ENCODE data around the gene YAF2.

Gene YAF2, protein sequence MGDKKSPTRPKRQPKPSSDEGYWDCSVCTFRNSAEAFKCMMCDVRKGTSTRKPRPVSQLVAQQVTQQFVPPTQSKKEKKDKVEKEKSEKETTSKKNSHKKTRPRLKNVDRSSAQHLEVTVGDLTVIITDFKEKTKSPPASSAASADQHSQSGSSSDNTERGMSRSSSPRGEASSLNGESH

GRCh38 chr12:42238240-42239140 lies at the start of gene YAF2:
TSS of gene YAF2 (minus strand) at chr12:42238248. CDS start at chr12:42238180, 68 bp downstream.
- peak; percentile 71 to 81 (median 77) for DNase-seq (ENCODE audit: low read depth in 3 of 3)

DNA sequence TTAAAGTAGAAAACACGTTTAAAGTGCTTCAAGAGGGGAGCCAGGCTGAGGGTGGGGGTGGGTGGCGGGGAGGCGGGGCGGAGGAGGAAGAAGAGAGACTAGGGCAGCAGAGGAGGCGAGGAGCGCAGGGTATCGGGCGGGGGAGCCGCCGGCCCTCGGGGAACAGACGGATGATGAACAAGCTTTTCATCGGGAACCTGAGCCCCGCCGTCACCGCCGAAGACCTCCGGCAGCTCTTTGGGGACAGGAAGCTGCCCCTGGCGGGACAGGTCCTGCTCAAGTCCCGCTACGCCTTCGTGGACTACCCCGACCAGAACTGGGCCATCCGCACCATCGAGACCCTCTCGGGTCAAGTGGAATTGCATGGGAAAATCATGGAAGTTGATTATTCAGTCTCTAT lies 48.7 kb upstream of the YAF2 start:
- no peak for DNase-seq (ENCODE audit: low read depth in 3 of 3)

GRCh38 chr12:42285431-42285830 lies 47.4 kb upstream of the YAF2 start:
- DNase-seq (ENCODE audit: low read depth in 3 of 3), result no peak

DNA sequence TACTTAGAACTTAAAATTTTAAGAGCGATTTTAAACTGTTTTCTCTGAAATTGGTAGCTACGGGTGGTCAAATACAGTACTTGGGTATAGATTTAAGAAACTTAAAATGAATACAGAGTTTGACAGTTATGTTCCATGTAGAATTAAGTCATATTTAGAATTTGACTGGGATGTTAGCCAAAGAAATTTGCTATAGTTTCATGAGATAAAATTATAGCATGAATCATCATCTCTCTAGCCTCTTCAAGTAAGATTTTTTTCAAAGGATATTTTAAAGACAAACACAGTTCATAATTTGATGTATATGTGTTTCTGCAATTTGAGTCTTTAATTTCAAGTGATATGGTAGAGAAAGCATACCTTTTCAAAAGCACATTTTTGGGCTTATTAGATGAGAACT lies 46.8 kb upstream of the YAF2 start:
- no peak for DNase-seq (ENCODE audit: low read depth in 3 of 3)

GRCh38 chr12:42284157-42284556 lies 46.1 kb upstream of the YAF2 start:
- DNase-seq (ENCODE audit: low read depth in 3 of 3), result no peak

DNA sequence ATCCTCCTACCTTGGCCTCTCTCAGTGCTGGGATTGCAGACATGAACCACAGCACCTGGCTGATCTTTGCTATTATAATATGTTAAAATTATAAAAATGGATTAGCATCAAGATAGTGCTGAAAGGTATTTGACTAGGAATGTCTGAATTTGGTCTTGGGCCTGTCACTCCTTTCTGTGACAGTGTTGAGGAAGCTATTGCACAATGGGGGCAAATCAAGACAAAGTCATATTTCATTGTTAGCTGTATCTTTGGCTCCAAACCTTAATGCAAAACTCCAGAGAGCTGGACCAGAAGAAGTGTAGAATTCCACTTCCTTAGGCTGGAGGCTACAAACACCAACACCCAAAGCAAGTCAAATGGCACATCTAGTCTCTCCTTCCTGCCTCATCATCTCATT lies 45.7 kb upstream of the YAF2 start:
- DNase-seq (ENCODE audit: low read depth in 3 of 3), result no peak

DNA sequence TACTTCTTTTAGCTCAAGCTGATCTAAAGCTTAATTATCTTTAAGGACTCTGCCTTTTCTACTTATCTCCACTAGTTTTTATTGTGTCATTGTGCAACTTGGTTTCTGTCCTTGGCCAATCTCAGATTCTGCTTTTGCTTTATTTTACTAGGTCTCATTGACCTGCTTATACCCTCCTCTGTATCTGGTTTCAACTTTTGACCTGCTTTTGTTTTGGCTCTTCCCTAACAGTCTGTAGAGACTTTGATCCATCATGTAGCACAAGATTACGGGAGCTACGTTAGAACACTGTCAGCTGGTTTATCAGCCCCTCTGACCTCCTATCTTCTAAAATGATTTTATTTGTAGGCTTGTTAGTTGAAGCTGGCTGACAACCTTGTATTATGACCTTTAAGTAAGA lies 44.2 kb upstream of the YAF2 start:
- DNase-seq (ENCODE audit: low read depth in 3 of 3), result no peak

DNA sequence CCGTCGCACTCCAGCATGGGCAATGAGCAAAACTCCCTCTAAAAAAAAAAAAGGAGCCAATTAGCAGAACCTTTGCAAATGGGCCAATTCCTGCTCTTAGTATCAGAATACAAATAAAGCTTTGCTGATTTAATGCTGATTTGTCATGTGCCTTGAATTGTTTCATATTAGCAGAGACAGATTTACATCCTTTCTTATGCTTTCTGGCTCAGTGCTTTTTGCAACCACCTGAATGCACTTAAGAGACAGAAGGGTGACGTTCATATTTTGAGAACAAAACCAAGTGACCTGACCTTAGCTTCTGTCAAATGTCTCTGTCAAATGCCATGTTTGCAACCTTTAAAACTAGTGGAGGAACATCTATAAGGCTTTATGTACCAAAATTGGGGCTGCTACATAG lies 43.8 kb upstream of the YAF2 start:
- DNase-seq (ENCODE audit: low read depth in 3 of 3), result no peak

DNA sequence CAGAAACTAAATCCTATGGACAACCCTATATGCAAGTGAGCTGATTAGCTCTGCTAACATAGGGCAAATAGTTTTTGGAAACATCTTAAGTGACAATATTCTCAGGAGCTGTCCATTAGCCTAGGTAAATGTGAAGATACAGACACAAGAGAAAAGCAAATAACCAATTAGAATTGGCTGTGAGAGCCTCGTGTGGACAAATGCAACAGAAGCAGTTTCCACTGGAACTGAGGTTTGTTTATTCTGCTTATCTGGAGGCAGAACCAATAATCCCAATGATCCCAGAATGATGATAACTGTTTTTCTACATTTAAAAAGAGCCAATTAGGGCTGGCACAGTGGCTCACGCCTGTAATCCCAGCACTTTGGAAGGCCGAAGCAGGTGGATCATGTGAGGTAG lies 43.2 kb upstream of the YAF2 start:
- DNase-seq (ENCODE audit: low read depth in 3 of 3), result no peak

GRCh38 chr12:42278128-42278510 lies 40.1 kb upstream of the YAF2 start:
- no peak for DNase-seq (ENCODE audit: low read depth in 3 of 3)

GRCh38 chr12:42277396-42278127 lies 39.5 kb upstream of the YAF2 start:
- no peak for DNase-seq (ENCODE audit: low read depth in 3 of 3)

DNA sequence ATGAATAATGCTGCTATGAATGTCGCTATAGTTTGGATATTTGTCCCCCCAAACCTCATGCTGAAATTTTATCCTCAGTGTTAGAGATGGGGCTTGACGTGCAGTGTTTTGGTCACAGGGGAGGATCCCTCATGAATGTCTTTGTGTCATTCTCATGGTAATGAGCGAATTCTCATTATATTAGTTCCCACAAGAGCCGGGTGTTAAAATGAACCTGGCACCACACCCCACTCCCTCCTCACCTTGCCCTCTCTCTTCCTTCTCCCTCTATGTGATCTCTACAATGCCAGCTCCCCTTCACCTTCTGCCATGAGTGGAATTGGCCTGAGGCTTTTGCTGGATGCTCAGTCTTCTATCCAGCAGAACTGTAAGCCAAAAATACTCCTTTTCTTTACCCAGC lies 37.5 kb upstream of the YAF2 start:
- no peak for DNase-seq (ENCODE audit: low read depth in 3 of 3)

GRCh38 chr12:42273706-42274105 lies 35.7 kb upstream of the YAF2 start:
- no peak for DNase-seq (ENCODE audit: low read depth in 3 of 3)

DNA sequence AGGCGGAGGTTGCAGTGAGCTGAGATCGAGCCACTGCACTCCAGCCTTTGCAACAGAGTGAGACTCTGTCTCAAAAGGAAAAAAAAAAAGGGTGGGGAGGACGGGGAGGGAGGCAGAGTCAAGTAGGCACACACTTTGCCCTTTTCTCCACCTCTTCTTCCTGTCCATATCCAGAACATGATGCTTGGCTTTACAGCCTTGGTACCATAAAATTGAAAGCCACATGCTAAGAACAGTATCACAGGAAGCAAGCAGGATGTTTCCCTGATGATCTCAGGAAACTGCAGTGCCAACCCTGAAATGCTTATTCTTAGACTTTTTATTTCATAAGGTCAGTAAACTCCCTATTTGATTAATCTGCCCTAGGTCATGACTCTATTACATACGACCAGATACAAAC lies 32.5 kb upstream of the YAF2 start:
- no peak for DNase-seq (ENCODE audit: low read depth in 3 of 3)

DNA sequence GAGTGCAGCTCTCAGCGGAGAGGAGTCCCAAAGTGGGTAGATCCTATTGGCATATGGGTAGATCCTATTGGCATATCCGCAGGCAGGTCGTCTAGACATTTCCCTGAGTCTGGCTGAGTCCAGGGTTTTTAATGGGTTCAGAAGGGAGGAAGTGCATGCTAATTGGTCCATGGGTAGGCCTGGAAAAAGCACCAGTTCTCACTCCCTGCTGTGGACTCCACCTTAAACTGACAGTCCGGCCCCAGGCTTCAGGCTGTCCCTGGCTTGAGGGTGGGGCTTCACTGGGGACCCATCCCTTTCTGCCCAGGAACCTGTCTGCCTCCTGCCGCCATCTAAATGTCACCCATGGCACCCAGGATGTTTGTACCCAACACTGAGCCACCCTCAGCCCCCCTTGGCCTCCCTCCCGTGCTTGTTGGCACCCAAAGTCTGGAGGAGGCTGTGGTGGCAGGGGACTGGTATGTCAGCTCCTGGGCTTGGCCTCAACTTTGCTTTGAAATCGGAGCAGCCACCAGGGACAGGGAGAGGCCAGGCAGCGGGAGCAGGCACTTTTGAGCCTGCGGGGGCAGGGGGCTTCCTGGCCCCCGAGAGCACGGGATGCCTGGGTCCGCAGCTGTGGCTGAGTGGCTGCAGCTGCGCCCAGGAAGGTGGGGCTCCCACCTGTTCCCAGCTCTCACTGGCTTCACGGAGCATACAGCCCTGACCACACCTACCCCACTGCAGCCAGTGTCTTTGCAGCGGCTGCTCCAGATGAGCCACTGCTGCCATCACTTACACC lies 29.6 kb upstream of the YAF2 start:
- DNase-seq (ENCODE audit: low read depth in 3 of 3), result no peak

- no peak for DNase-seq (ENCODE audit: low read depth in 3 of 3)
Observed at GRCh38 chr12:42266579-42267230, 28.7 kb upstream of the YAF2 start.

DNA sequence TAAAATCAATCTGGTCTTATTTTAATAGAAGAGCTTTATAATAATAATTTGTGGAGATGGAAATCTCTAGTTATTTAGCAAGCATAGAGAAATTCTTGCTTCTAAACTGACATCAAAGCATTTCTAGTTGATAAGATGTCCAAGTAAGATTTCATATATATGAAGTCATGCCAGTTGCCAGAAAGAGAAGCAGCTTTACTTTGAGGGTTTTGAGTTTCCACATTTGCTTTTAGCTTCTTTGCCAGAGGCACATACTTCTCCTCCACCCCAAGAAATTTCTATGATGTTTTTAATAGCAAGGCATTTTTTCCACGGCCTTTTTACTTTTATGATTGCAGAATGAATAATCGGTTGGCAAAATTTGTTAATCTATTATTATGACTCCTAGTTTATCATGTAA lies 24.2 kb upstream of the YAF2 start:
- no peak for DNase-seq (ENCODE audit: low read depth in 3 of 3)

GRCh38 chr12:42261708-42262107 lies 23.7 kb upstream of the YAF2 start:
- DNase-seq (ENCODE audit: low read depth in 3 of 3), result no peak

DNA sequence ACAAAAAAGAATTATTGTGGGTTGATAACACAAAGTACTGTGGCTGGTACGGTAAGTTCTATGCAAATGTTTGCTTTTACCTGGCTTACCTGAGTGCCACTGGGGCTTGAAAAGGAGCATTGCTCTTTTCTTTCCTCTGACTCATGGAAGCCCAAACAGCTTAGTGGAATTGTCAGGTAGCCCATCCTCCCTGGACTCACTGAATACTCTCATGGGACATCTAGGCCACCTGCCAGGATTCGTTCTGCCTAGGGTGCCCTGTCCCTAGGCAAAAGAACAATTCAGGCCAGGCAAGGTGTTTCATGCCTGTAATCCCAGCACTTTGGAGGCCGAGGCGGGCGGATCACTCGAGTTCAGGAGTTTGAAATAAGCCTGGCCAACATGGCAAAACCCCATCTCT lies 22.5 kb upstream of the YAF2 start:
- no peak for DNase-seq (ENCODE audit: low read depth in 3 of 3)

- no peak for DNase-seq (ENCODE audit: low read depth in 3 of 3)
Observed at GRCh38 chr12:42259699-42260098, 21.7 kb upstream of the YAF2 start.

DNA sequence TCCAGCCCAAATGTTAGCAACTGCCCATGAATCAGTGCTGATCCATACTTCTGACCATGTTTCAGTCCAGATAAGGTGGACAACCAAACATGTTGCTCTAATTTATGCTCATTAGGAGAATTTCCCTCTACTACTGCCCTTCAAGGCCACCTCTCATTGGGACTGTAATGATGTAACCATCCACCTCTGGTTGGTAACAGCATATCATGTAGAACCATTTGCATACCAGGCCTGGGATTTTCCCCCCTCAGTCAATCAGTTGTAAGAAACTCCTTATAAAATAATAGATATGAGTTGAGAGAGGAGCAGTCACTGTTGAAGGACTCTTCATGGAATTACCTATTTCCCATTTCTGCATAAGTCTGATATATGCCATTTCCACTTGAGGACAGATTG lies 17.8 kb upstream of the YAF2 start:
- DNase-seq (ENCODE audit: low read depth in 3 of 3), result no peak
